GM19328 (cell line): Measurements from ENCODE around the gene TSSK6.

ENCODE experiments used
- ATAC-seq: cut with Tn5 transposase; IDR thresholded peaks from one replicate; pipeline ENCODE4 v1.9.1; 2021; ENCODE audit warnings: mild to moderate bottlenecking, moderate library complexity; ENCODE audit not compliant: unreplicated experiment

Gene TSSK6

GRCh38 chr19:19514881-19515641 is at the start of gene TSSK6:
TSSK6 (minus strand) TSS chr19:19515548; CDS start chr19:19515427, 121 bp downstream.
- ATAC-seq = no peak

GRCh38 chr19:19563348-19563848 is 48.0 kb upstream of the TSSK6 start:
- no peak for ATAC-seq

GRCh38 chr19:19562665-19563347 is 47.5 kb upstream of the TSSK6 start:
- no peak for ATAC-seq

DNA sequence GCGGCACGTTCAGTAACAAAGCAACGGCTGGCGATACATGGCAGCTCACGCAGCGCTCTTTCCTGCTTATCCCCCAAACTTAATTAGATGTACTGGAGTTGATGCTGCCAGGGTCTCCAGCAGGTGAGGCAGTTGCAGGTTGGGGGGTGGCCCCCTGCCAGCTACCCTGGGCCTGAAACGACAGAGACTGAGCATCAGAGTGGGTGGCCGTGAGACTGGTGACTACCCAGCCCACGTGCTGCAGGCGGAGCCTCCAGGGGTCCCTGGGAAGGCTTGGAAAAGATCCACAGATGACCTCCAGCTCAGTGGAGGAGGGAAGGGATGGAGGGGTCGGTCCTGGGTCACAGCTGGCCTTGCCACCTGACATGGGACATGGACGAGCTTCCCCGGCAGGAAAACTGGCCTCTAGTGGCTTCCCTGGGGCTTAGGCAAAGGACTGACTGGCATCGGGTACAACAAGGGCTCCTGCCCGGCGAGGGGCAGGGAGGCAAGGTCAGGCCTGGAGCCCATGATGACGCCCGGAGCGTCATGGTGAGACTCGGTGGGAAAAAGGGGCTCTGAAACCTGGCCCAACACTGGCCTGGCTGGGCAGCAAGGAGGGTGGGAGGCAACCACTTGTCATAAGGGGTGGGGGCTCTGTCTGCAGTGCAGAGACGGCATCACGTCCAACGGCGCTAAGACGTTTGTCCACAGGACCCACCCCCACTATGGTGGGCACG is 46.8 kb upstream of the TSSK6 start:
- ATAC-seq = no peak

DNA sequence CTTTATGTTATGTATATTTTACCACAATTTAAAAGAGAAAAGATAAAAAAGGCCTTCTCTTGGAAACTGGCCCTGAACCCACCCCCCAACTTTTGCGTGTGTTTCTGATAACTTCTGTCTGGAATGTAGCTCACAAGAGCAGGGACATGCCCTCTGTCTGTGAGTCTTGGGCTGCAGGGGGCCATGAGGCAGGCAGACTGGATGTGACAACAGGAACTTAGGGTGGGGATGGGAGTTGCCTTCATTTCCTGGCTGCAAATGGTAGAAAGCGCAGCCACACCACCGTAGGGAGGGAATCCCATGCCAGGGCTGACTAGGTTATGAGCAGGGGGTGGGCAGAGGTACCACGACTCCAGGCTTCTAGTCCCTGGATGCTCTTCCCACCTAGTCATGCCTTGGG is 44.6 kb upstream of the TSSK6 start:
- no peak for ATAC-seq

GRCh38 chr19:19558636-19559035 is 43.3 kb upstream of the TSSK6 start:
- no peak for ATAC-seq

GRCh38 chr19:19558055-19558454 is 42.7 kb upstream of the TSSK6 start:
- ATAC-seq = no peak

GRCh38 chr19:19554074-19555023 is 39.0 kb upstream of the TSSK6 start:
- ATAC-seq = no peak

- ATAC-seq = no peak
Measured at GRCh38 chr19:19553670-19554069, 38.3 kb upstream of the TSSK6 start.

- no peak for ATAC-seq
Measured at GRCh38 chr19:19552798-19553197, 37.5 kb upstream of the TSSK6 start.

GRCh38 chr19:19551853-19552192 is 36.5 kb upstream of the TSSK6 start:
- ATAC-seq = no peak

DNA sequence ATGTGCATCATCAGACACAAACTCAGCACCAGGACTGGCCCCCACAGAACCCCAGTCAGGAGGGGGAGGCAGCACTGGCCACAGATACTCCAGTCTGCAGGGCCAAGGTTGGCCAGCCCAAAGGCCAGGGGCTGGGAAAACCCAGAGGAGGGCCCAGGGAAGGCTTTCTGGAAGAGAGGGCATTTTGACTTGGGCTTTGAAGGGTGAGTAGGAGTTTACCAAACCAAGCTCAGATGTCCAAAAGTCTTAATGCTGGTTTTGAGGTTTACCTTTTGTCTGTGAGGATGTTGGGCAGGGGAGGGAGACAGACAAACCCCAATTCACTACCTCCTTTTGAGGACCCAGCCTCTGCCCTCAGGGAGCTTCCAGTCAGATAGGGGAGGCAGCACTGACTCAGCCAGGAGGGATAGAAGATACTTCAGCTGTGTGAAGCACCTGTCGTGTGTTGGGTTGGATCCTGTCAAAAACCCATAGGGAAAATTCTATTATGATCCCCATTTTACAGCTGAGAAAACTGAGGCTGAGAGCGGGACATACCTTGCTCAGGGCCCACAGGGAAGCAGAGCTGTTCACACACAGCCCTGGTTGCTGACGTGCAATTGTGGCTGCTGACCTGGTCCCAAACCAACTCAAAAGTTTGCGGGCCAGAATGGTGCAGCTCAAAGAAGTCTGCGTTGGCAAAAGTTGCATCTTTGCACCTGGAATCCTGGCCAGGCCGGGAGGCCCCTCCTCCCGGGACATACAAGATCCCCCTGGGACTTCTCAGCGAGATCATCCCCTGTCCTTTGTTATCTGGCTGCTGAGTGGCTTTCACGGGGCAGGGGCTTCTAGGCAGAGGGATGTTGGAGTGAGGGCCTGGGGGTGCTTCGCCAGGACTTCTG is 35.9 kb upstream of the TSSK6 start:
- ATAC-seq = no peak

DNA sequence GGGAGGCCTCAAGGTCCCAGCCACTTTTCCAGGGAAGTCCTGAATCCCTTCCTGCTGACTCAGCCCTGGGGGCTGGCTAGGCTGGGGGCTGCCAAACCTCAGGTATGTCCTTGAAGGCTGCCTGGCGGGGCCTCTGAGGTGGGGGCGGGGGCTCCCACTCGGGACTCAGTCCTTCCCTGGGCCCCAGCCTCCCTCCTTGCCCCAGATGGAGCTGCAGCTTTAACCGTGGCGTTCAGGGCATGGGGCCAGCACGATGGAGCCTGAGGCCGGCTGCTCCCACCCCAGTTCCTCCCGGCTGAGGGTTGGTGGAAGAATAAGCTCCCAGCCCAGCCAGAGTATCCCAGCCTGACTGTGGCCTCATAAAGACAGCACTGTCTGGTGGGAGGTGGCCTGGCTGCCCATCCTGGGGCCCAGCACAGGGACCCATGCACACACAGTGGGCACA is 35.2 kb upstream of the TSSK6 start:
- ATAC-seq = no peak

GRCh38 chr19:19549804-19550464 is 34.6 kb upstream of the TSSK6 start:
- no peak for ATAC-seq

- ATAC-seq = no peak
Measured at GRCh38 chr19:19548915-19549759, 33.8 kb upstream of the TSSK6 start.

- ATAC-seq = no peak
Measured at GRCh38 chr19:19547674-19548336, 32.5 kb upstream of the TSSK6 start.

GRCh38 chr19:19546751-19547162 is 31.4 kb upstream of the TSSK6 start:
- no peak for ATAC-seq

- ATAC-seq = no peak
Measured at GRCh38 chr19:19545707-19546106, 30.4 kb upstream of the TSSK6 start.
